D721Med (cell line): ENCODE measurements around the gene WASF3.

ENCODE experiments used
- DNase-seq: peaks from one replicate; pipeline ENCODE4 v3.0.0; 2011; ENCODE audit warnings: low spot score; ENCODE audit not compliant: insufficient read length
- FAIRE-seq: peaks from 2 replicates; lab custom pipeline; 2011; peaks lifted over from hg19 to GRCh38; lab: Jason Lieb, UNC
- CTCF ChIP-seq: IDR thresholded peaks from 2 replicates; pipeline ENCODE4 v1.5.1; 2012; ENCODE audit warnings: mild to moderate bottlenecking, control low read depth; ENCODE audit not compliant: insufficient read depth; ENCODE audit errors: missing control alignments

WASF3 gene

DNA sequence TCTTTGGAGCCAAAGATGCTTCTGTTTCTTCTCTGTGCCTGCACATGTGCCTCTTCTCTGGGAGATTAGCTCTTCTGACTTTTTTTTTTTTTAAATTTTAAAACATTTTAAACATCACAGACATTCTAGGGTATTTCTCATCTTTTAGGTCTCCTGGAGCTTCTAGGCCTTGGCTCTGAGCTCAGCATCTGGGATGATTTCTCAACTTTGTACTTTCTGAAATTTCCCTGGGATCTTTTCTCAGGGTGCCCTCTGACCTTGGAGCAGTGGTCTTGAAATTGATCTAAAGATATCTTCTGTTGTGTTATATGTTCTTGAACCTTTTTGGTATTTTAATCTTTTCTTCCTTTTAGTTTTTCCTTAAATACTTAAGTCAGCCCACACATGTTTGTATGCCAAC is 6.2 kb downstream of the WASF3 start:
- DNase-seq, result no peak

GRCh38 chr13:26568132-26568815 is 10.8 kb downstream of the WASF3 start:
- TF ChIP-seq CTCF, result no peak
- FAIRE-seq, result no peak
- no peak for DNase-seq

More for the DNA sequence above, 6.2 kb downstream of the WASF3 start:
- peak; percentile 32 for FAIRE-seq
- TF ChIP-seq CTCF, result no peak

- no peak for TF ChIP-seq CTCF
- DNase-seq, result no peak
- no peak for FAIRE-seq
Measured at GRCh38 chr13:26571518-26571917, 14.0 kb downstream of the WASF3 start.

DNA sequence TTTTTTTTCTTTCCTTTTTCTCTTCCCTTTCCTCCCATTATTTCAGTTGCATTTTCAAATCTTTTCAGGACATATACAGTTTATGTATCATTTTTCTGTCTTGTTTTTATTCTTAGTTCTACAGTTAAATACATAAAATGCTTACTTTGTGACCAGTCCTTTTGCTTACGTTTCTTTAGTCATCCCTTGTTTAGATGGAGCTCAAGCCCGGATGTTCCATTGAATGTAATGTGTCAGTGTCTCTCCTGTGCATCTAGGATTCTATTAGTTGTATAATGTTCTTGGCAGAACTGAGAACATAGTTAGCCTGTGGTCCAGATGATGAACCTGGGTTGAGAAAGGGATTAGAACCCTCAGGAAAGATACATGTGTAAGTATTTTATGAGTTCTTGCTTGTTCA is 17.8 kb downstream of the WASF3 start:
- FAIRE-seq (no peak), DNase-seq (no peak)
- TF ChIP-seq CTCF, result no peak

- no peak for TF ChIP-seq CTCF
- no peak for FAIRE-seq
- no peak for DNase-seq
Measured at GRCh38 chr13:26579580-26579979, 22.1 kb downstream of the WASF3 start.

- DNase-seq, result no peak
- no peak for FAIRE-seq
- TF ChIP-seq CTCF, result no peak
Measured at GRCh38 chr13:26583662-26584061, 26.2 kb downstream of the WASF3 start.

DNA sequence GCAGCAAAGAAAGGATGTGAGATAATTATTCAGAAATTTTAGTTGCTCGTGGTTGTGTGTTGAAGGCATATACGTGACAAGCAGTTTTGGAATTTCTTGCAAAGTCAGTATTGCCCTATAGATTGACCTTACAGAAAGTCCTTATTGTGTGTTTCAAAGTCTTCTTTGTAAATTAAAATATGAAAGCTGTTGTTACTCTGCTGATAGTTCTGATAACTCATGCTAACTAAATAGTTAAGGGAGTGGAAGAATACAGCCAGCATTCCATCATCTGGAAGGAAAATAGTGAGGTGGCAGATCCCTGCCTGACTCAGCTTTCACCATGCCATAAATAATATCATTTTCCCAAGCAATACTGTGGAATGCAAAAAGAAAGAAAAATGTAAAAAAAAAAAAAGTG is 27.2 kb downstream of the WASF3 start:
- TF ChIP-seq CTCF, result no peak
- no peak for FAIRE-seq
- no peak for DNase-seq
